ENCODE measurements around the gene CES1. TPM values are rescaled to one million over a fixed set of nuclear protein-coding genes. Genes with fewer than 3 reads are reported as not detected.
"Not testable (repeated sequence)": the region's sequence is repeated elsewhere in the genome, so short reads cannot be mapped to it uniquely, and the experiment has no call there.

CES1 gene
- total RNA-seq, 1 experiment from 2014 or later = 2.2 TPM

DNA sequence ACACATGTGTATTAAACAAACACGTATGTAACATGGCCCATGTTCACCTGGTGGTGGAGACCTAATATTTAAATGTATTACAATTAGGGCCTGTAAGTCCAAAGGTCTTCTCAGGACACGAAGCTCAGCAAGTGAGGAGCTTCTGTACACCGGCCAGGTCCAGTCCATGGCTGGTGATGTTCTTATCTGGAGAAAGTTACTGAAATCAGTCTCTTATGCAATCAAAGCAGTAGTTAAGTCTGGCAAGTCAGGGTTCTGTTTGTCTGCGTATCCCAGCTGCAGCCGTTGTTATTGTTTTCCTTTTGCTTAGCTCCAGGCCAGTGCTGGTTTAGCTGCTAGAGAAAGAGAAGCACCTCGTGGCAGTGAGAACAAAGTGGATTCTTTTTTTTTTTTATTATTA lies 41.4 kb downstream of the CES1 start:
- DNase-seq (ENCODE audit: low read depth) = not testable (repeated sequence)

DNA sequence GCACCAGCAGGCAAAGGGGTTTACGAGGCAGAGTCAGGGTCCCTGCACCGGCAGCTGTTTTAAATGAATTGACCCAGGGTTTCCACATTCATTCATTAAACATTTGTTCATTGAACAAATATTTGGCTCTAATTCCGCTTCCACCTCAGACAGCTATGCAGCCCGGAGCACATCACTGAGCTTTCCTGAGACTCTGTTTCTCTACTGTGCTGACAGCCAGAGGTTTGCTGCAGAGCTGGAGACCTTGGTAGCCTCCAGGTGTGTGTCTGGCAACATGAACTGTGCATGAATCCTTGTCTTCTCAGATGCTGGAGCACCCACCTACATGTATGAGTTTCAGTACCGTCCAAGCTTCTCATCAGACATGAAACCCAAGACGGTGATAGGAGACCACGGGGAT lies 42.7 kb downstream of the CES1 start:
- DNase-seq (ENCODE audit: low read depth) = not testable (repeated sequence)

GRCh38 chr16:55782793-55783091 lies 50.2 kb downstream of the CES1 start:
- not testable (repeated sequence) for DNase-seq (ENCODE audit: low read depth)

DNA sequence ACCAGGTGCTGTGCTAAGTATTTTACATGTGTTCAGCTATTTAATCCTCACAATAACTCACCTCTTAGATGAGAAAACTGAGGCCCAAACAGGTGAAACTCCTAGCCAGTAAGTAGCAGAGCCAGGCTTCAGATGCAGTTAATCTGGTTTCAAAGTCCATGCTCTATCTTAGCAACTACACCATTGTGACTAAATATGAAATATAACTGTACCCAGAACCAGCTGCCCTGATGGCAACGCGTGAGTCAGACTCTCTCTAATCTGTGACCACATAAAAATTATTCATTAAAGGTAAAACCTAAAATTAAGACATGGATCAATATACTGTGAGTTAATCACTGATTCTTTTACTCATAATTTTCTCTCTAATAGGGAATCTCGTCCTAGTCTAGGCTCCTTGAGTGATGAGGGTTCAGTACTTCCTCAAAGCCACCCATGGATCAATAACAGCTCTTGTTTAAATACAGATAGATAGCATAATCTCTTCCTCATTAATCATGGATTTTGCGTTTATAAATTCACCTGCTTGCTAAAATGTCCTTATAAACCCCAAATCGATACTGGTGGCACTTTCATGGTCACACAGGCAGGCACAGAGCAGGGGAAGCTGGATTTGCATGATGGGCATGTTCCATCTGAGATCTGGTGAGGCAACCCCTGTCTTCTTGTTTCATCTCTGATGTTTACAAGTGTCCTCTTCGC lies 50.7 kb downstream of the CES1 start:
- DNase-seq (ENCODE audit: low read depth) = not testable (repeated sequence)

- not testable (repeated sequence) for DNase-seq (ENCODE audit: low read depth)
These were observed 51.4 kb downstream of the CES1 start for GRCh38 chr16:55781456-55781855.

DNA sequence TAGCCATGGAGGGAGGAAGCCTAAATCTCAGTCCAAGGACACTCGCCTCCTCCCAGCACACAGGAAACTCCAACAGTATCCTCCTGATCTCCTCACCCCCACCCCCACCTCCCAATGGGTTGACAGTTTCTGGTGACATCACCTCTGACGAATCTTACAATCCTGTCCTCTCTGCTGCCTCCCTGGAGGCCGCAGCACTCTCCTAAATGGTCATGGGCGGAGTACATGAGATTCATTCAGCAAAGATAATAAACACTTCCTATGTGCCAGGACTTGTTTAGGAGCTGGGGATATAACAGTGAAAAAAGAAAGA lies 52.8 kb downstream of the CES1 start:
- DNase-seq (ENCODE audit: low read depth) = peak; percentile 30

DNA sequence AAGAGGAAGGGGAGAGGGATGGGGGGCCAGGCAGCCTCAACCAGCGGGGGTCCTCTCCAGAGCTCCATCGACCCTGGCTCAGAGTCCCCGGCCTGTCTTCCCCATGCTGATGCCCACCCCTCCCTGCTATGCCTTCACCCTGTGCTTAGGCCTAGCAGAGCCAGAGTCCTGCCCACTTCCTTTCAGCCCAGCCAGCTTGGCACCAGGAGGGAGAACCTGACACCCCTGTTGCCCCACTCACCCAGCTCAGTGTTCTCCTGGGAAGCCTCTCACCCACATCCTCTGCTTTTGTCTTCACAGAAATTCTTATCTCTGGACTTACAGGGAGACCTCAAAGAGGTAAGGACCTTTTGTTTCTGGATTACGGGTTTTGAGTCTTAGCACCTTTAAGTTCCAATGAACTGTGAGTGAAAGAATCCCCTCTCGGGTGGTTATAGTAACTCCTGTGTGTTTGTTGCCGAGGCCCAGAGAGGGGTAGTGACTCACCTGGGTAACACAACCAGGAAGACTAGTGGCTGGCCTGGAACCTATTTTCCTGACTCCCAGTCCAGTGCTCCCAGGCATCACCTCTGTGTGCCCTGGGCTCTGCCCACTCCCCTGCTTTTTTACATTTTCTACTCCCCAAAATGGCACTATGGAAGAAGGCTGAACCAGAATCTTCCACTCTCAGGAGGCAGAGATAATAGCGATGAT lies 53.3 kb downstream of the CES1 start:
- DNase-seq (ENCODE audit: low read depth) = peak; percentile 4

GRCh38 chr16:55778757-55779156 lies 54.1 kb downstream of the CES1 start:
- no peak for DNase-seq (ENCODE audit: low read depth)

- no peak for DNase-seq (ENCODE audit: low read depth)
These were observed 57.0 kb downstream of the CES1 start for GRCh38 chr16:55775857-55776256.

DNA sequence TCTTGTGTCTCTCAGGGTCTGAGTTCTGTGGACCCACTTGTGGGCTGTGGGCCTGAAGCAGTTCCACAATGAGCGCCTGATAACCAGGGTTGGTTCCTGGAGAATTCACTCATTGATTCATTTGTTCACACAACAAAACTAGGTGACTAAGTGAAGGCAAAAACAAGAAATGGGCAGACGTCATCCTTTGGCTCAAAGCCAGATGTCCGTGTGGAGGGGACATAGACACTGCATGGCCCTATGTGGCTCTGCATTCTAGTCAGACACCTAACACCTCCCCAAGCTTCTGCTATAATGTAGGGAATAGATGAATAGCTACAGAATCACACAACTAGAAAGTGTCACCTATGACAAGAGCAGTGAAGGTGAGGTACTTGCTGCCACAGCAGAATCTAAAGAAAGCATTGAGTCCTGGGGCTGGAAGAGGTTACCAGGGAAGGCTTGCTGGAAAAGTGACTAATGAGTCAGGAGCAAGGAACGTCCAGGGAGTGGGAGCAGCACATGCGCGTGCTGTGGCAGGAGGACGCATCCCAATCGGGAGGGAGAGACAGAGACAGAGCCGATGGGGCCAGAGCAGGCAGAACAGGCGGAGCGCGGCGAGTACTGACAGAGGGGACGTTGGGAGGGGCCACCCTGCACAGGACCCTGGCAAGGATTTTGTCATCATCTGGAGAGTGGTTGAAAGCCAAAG lies 58.9 kb downstream of the CES1 start:
- peak; percentile 40 for DNase-seq (ENCODE audit: low read depth)

- no peak for DNase-seq (ENCODE audit: low read depth)
These were observed 67.7 kb downstream of the CES1 start for GRCh38 chr16:55765161-55765560.

- DNase-seq (ENCODE audit: low read depth) = peak; percentile 9
These were observed 72.4 kb downstream of the CES1 start for GRCh38 chr16:55760310-55761001.

GRCh38 chr16:55759965-55760309 lies 73.0 kb downstream of the CES1 start:
- DNase-seq (ENCODE audit: low read depth) = not testable (repeated sequence)

- not testable (repeated sequence) for DNase-seq (ENCODE audit: low read depth)
These were observed 75.0 kb downstream of the CES1 start for GRCh38 chr16:55757595-55758527.

DNA sequence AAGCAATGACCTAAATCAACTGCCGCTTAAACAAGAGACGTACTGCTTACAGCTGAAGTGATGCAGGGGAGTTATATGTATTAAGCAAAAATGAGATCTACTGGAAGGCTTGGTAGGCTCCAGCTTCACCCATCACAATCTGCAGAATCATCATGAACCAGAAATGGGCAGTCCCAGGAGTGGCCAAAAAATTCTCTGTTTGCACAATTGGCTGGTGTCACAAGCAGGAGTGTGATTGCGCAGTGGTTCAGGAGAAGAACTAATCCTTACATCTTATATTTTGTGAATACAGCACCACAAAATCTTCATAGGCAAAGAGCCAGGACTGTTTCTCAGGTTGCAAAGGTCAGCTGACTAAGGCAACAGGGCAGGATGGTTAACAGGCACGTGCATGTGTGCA lies 75.9 kb downstream of the CES1 start:
- DNase-seq (ENCODE audit: low read depth) = no peak

GRCh38 chr16:55754056-55754455 lies 78.8 kb downstream of the CES1 start:
- no peak for DNase-seq (ENCODE audit: low read depth)

GRCh38 chr16:55753145-55753631 lies 79.7 kb downstream of the CES1 start:
- peak; percentile 62 for DNase-seq (ENCODE audit: low read depth)

Data from M059J (cell line).